GM21528 (cell line): ENCODE results near the gene CENPP.

Source experiments
- ATAC-seq: cut with Tn5 transposase; IDR thresholded peaks from one replicate; pipeline ENCODE4 v1.9.1; 2021; ENCODE audit warnings: mild to moderate bottlenecking, moderate library complexity; ENCODE audit not compliant: unreplicated experiment, low FRiP score

CENPP gene

GRCh38 chr9:92312887-92313623 lies 12.7 kb upstream of the CENPP start:
- ATAC-seq, result no peak

- ATAC-seq, result no peak
Measured at GRCh38 chr9:92313624-92314012, 12.1 kb upstream of the CENPP start.

GRCh38 chr9:92315456-92315855 lies 10.3 kb upstream of the CENPP start:
- no peak for ATAC-seq

GRCh38 chr9:92324431-92324830 lies 1.3 kb upstream of the CENPP start:
- ATAC-seq, result no peak

GRCh38 chr9:92324889-92325268 lies 874 bp upstream of the CENPP start:
- ATAC-seq, result peak; percentile 21

- ATAC-seq, result no peak
Measured at GRCh38 chr9:92325991-92326500, 293 bp downstream of the CENPP start.

- no peak for ATAC-seq
Measured at GRCh38 chr9:92327283-92327850, 1.6 kb downstream of the CENPP start.

- ATAC-seq, result no peak
Measured at GRCh38 chr9:92328225-92328624, 2.5 kb downstream of the CENPP start.

GRCh38 chr9:92332577-92333281 lies 7.0 kb downstream of the CENPP start:
- no peak for ATAC-seq

- no peak for ATAC-seq
Measured at GRCh38 chr9:92333282-92333634, 7.5 kb downstream of the CENPP start.

- no peak for ATAC-seq
Measured at GRCh38 chr9:92341578-92341977, 15.8 kb downstream of the CENPP start.

- ATAC-seq, result no peak
Measured at GRCh38 chr9:92342825-92343488, 17.2 kb downstream of the CENPP start.

- ATAC-seq, result no peak
Measured at GRCh38 chr9:92345582-92345981, 19.8 kb downstream of the CENPP start.

GRCh38 chr9:92349771-92350739 lies 24.3 kb downstream of the CENPP start:
- ATAC-seq, result no peak

GRCh38 chr9:92350740-92351133 lies 25.0 kb downstream of the CENPP start:
- ATAC-seq, result no peak

GRCh38 chr9:92353051-92353450 lies 27.3 kb downstream of the CENPP start:
- no peak for ATAC-seq

- ATAC-seq, result no peak
Measured at GRCh38 chr9:92359394-92359995, 33.7 kb downstream of the CENPP start.

- ATAC-seq, result no peak
Measured at GRCh38 chr9:92360083-92360482, 34.3 kb downstream of the CENPP start.

- ATAC-seq, result no peak
Measured at GRCh38 chr9:92369075-92369474, 43.3 kb downstream of the CENPP start.

GRCh38 chr9:92373167-92373566 lies 47.4 kb downstream of the CENPP start:
- no peak for ATAC-seq
